Tibial nerve (tissue), 4 donors: ENCODE results near the gene ARPC2. TPM values are rescaled to one million over a fixed set of nuclear protein-coding genes. Genes with fewer than 3 reads are reported as not detected.
A peak's percentile ranks its signal among the peaks of the same experiment; 100 is the strongest.

Source experiments
- DNase-seq, 2 donors: peaks; one replicate each; pipeline ENCODE4 v3.0.0-alpha.2; 2019; ENCODE audit warnings: low spot score in 2 of 2
- H3K27ac ChIP-seq, 4 donors: fragments of 200-600 bp; sonication (generic) in 3 of 4; one replicate each; pipeline ENCODE4 v1.5.1; 2017 to 2019; ENCODE audit warnings: mild to moderate bottlenecking in 1 of 4
- H3K27me3 ChIP-seq, 2 donors: fragments of 200-600 bp; sonication (generic) in 1 of 2; one replicate each; pipeline versions ENCODE4 v1.5.1 to v1.6.0; 2017 to 2019
- H3K36me3 ChIP-seq, 3 donors: fragments of 200-600 bp; sonication (generic); one replicate each; pipeline ENCODE4 v1.5.1; 2018 to 2019
- H3K4me1 ChIP-seq, 4 donors: fragments of 200-600 bp; sonication (generic) in 3 of 4; one replicate each; pipeline ENCODE4 v1.5.1; 2017 to 2019
- H3K4me3 ChIP-seq, 4 donors: fragments of 200-600 bp; sonication (generic) in 3 of 4; one replicate each; pipeline ENCODE4 v1.5.1; 2017 to 2019; ENCODE audit warnings: mild to moderate bottlenecking in 1 of 4, moderate library complexity in 1 of 4
- H3K9me3 ChIP-seq, 4 donors: fragments of 200-600 bp; sonication (generic) in 3 of 4; one replicate each; pipeline ENCODE4 v1.5.1; 2017 to 2019
- CTCF ChIP-seq, 5 experiments: fragments of 200-600 bp in 3 of 5; fragments of 450-650 bp in 2 of 5; sonication (generic) in 3 of 5; IDR thresholded peaks; one replicate each; pipeline ENCODE4 v1.5.1; 2016 to 2019; ENCODE audit warnings: antibody characterized with exemption in 5 of 5, mild to moderate bottlenecking in 3 of 5, moderate library complexity in 2 of 5
- EP300 ChIP-seq, 2 donors: sonication (generic); formaldehyde crosslinking; IDR thresholded peaks; one replicate each; pipeline ENCODE4 v1.6.1; 2017; ENCODE audit warnings: antibody characterized with exemption in 2 of 2, mild to moderate bottlenecking in 1 of 2
- POLR2A ChIP-seq, 2 donors: fragments of 450-650 bp; IDR thresholded peaks; one replicate each; pipeline ENCODE4 v1.6.1; 2017; ENCODE audit warnings: antibody characterized with exemption in 2 of 2, mild to moderate bottlenecking in 2 of 2, moderate library complexity in 2 of 2
- WGBS, 2 donors: methylation state at CpG; one replicate each; pipeline ENCODE4 v1.1.5; 2018; 5-methylcytosine and 5-hydroxymethylcytosine counted together
- total RNA-seq, 4 donors: library from RNA; depleted of rRNA; stranded (reverse); fragments of >200 nt; gene quantifications; one replicate each; pipeline ENCODE4 v1.1.0, GENCODE V29; 2016

Gene ARPC2
- total RNA-seq, 4 donors from 2014 or later, result 193 to 248 (median 222) TPM

- Histone ChIP-seq H3K27ac (peak overlapping the region in 2 of 4 donors; percentile 40 to 95), H3K36me3 (peaks cover 3 to 87% (median 39%) of the 10 kb centered on the region in 3 donors), H3K27me3 (no peaks in the 10 kb centered on the region), H3K4me3 (no peak overlapping the region), H3K4me1 (peaks cover 0 to 60% (median 20%) of the 10 kb centered on the region in 4 donors), H3K9me3 (no peaks in the 10 kb centered on the region)
- 71 to 74% methylated on average over 11 to 12 of the region's 12 CpGs for WGBS, 2 donors
- TF ChIP-seq EP300 (IDR thresholded peaks at IDR 0.05) (no peak), POLR2A (IDR thresholded peaks at IDR 0.05) (no peak), CTCF (IDR thresholded peaks at IDR 0.05) (no peak)
- DNase-seq, result no peak
Measured at GRCh38 chr2:218276986-218277755, 60.2 kb downstream of the ARPC2 start.

DNA sequence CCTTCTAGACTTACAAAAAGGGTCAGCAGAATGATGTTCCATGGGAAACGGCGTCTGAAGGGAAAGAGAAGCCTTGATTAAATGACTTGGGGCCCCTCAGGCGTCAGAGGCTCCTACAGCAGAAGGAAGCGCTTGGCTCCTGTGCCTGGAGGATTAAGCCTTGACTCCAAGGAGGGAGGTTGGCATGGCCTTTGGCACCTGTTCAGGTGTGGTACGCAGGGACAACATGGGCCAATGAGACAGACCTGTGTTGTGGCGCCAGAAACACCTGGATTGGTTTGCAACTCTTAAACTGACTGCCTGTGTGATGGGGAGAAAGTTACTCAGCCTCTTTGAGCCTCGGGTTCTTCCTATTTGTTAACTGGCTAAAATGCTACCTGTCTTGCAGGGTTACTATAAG lies 60.9 kb downstream of the ARPC2 start:
- Histone ChIP-seq H3K4me3 (no peak overlapping the region), H3K36me3 (peaks cover 3 to 89% (median 39%) of the 10 kb centered on the region in 3 donors), H3K4me1 (peaks cover 0 to 60% (median 19%) of the 10 kb centered on the region in 4 donors), H3K27me3 (no peaks in the 10 kb centered on the region), H3K9me3 (no peaks in the 10 kb centered on the region), H3K27ac (peak overlapping the region in 1 of 4 donors; percentile 95)
- DNase-seq, result no peak
- 61 to 74% methylated on average over 7 of the region's 7 CpGs for WGBS, 2 donors
- TF ChIP-seq POLR2A (IDR thresholded peaks at IDR 0.05) (no peak), CTCF (IDR thresholded peaks at IDR 0.05) (no peak), EP300 (IDR thresholded peaks at IDR 0.05) (no peak)

DNA sequence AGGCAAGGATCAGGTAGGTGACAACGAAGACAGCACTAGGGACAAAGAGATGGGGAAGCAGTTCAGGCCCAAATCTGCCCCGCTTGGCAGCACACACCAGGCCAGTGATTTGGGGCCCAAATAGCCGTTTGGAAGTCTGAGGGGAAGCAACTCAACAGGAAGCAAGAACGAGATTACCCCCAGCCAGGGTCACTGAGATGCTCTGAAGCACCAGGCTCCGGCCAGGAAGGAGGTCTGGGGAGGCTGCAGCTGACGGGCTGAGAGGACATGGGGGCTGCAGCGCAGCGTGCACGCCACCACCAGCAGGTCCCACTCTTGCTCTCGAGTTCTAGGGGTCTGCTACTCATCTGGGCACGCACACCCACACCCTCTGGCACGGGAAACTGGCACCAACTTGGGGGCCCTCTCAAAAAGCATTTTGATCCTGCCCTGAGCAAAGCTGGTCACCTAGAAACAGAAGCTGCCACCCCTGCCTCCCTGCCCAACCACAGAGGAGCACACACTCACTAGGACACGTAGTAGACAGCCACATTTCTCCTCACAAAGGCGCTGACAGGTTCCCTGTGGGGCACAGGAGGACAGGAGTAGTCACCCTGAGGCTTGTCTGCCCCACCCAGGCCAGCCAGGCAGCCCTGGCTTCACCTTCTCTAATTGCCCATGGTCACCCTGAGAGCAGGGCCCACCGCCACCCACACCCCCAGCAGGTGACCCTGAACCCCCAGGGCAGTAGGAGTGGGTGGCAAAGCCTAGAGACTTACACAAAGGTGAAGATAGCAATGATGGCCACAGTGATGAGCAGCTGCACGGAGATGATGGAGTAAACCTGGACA lies 61.8 kb downstream of the ARPC2 start:
- Histone ChIP-seq H3K4me1 (peaks cover 0 to 60% (median 23%) of the 10 kb centered on the region in 4 donors), H3K27me3 (no peaks in the 10 kb centered on the region), H3K27ac (peak overlapping the region in 1 of 4 donors; percentile 14), H3K4me3 (no peak overlapping the region), H3K9me3 (no peaks in the 10 kb centered on the region), H3K36me3 (peaks cover 3 to 86% (median 39%) of the 10 kb centered on the region in 3 donors)
- no peak for DNase-seq
- no peak for TF ChIP-seq CTCF (IDR thresholded peaks at IDR 0.05)
- WGBS, 2 donors, result 76 to 86% methylated on average over 15 to 16 of the region's 16 CpGs

DNA sequence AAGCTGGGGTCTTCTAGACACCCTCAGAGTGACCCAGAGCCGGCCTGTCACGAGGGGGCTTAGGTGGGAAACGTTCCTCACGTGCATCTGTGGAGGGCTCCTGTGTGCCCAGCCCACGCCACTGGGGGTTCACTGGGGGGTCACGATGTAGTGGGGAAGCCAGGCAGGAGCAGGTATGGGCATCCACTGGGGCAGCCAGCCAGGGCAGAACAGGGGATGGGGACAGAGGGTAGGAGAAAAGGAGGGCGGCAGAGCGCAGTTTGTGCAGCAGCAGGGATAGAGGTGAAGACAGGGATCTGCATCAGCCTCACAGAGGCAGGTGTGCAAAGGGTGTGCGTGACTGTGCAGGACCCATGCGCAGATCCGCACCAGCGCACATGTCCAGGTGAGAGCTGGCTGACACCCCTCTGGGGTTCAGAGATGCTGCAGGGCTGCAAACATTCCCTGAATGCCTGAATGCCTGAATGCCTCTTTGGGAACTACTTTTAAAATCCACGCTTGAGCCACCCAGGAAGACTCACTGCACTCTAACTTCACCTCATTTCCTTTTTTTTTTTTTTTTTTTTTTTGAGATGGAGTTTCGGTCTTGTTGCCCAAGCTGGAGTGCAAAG lies 63.4 kb downstream of the ARPC2 start:
- 81 to 85% methylated on average over 13 to 14 of the region's 14 CpGs for WGBS, 2 donors

More for the DNA sequence above, 63.4 kb downstream of the ARPC2 start:
- no peak overlapping the region for H3K4me3 ChIP-seq
- DNase-seq, result no peak
- peak overlapping the region in 2 of 4 donors; percentile 14 to 29 for H3K27ac ChIP-seq
- no peaks in the 10 kb centered on the region for H3K9me3 ChIP-seq
- peaks cover 3 to 61% (median 40%) of the 10 kb centered on the region in 4 donors for H3K4me1 ChIP-seq
- H3K36me3 ChIP-seq, result peaks cover 3 to 70% (median 32%) of the 10 kb centered on the region in 3 donors
- H3K27me3 ChIP-seq, result no peaks in the 10 kb centered on the region
- no peak for TF ChIP-seq POLR2A (IDR thresholded peaks at IDR 0.05)
- TF ChIP-seq EP300 (IDR thresholded peaks at IDR 0.05), result no peak
- no peak for TF ChIP-seq CTCF (IDR thresholded peaks at IDR 0.05)
